GM18517 (cell line): ENCODE data around the gene VPS41.

ENCODE experiments used
- ATAC-seq: cut with Tn5 transposase; IDR thresholded peaks from one replicate; pipeline ENCODE4 v1.9.1; 2021; ENCODE audit warnings: mild to moderate bottlenecking, moderate library complexity; ENCODE audit not compliant: unreplicated experiment

The VPS41 gene

GRCh38 chr7:38820571-38820970 lies 88.4 kb downstream of the VPS41 start:
- ATAC-seq, result no peak

- ATAC-seq, result no peak
Measured at GRCh38 chr7:38819463-38819862, 89.5 kb downstream of the VPS41 start.

- no peak for ATAC-seq
Measured at GRCh38 chr7:38817526-38817925, 91.5 kb downstream of the VPS41 start.

GRCh38 chr7:38813768-38814167 lies 95.2 kb downstream of the VPS41 start:
- ATAC-seq, result no peak

GRCh38 chr7:38806912-38807311 lies 102.1 kb downstream of the VPS41 start:
- ATAC-seq, result no peak

GRCh38 chr7:38801786-38802185 lies 107.2 kb downstream of the VPS41 start:
- no peak for ATAC-seq

GRCh38 chr7:38798552-38799267 lies 110.3 kb downstream of the VPS41 start:
- no peak for ATAC-seq

GRCh38 chr7:38796626-38797501 lies 112.1 kb downstream of the VPS41 start:
- no peak for ATAC-seq

- ATAC-seq, result no peak
Measured at GRCh38 chr7:38795593-38795992, 113.4 kb downstream of the VPS41 start.

GRCh38 chr7:38781991-38782390 lies 127.0 kb downstream of the VPS41 start:
- no peak for ATAC-seq

- ATAC-seq, result no peak
Measured at GRCh38 chr7:38777609-38778008, 131.4 kb downstream of the VPS41 start.

- no peak for ATAC-seq
Measured at GRCh38 chr7:38775506-38776175, 133.3 kb downstream of the VPS41 start.

GRCh38 chr7:38773430-38773829 lies 135.6 kb downstream of the VPS41 start:
- ATAC-seq, result no peak

- no peak for ATAC-seq
Measured at GRCh38 chr7:38760226-38760625, 148.8 kb downstream of the VPS41 start.

GRCh38 chr7:38759028-38759427 lies 150.0 kb downstream of the VPS41 start:
- no peak for ATAC-seq

GRCh38 chr7:38757931-38758330 lies 151.1 kb downstream of the VPS41 start:
- ATAC-seq, result no peak

- no peak for ATAC-seq
Measured at GRCh38 chr7:38756521-38756920, 152.5 kb downstream of the VPS41 start.

- ATAC-seq, result no peak
Measured at GRCh38 chr7:38753347-38753746, 155.6 kb downstream of the VPS41 start.

GRCh38 chr7:38751416-38751815 lies 157.6 kb downstream of the VPS41 start:
- no peak for ATAC-seq

GRCh38 chr7:38748056-38748610 lies 160.9 kb downstream of the VPS41 start:
- ATAC-seq, result no peak

GRCh38 chr7:38746438-38746837 lies 162.6 kb downstream of the VPS41 start:
- ATAC-seq, result no peak
